ENCODE results near the gene GAP43.

The GAP43 gene, protein sequence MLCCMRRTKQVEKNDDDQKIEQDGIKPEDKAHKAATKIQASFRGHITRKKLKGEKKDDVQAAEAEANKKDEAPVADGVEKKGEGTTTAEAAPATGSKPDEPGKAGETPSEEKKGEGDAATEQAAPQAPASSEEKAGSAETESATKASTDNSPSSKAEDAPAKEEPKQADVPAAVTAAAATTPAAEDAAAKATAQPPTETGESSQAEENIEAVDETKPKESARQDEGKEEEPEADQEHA

DNA sequence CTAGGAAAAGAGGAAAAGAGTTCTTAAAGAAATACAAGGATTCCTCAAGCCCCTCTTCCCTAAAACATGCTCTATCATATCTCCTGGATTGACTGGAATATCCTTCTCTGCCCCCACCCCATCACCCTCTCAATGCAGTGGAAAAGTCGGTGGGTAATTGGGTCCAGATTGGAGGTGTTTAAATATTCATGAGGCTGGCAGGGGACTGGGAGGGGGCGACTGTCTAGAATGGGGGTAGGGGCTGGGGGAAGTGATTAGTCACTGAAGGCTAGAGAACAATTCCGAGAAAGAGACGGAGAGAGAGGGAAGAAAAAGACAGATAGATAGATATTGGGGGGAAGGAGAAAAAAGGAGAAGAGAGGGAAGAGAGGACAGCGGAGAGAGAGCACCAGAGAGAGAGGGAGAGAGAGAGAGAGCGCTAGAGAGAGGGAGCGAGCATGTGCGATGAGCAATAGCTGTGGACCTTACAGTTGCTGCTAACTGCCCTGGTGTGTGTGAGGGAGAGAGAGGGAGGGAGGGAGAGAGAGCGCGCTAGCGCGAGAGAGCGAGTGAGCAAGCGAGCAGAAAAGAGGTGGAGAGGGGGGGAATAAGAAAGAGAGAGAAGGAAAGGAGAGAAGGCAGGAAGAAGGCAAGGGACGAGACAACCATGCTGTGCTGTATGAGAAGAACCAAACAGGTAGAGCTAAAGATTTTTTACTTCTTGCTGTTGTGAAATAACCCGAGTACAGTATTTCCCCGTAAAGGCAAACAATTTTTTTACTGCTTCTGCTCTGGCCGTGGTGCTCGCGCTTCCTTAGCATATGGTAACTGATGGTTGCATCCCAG lies at the start of gene GAP43:
GAP43 (plus strand) TSS at position 467 of the 825 bp plus-strand sequence; CDS start at position 647, 180 bp downstream.
- peak; percentile 11 for DNase-seq (ENCODE audit: low spot score)

DNA sequence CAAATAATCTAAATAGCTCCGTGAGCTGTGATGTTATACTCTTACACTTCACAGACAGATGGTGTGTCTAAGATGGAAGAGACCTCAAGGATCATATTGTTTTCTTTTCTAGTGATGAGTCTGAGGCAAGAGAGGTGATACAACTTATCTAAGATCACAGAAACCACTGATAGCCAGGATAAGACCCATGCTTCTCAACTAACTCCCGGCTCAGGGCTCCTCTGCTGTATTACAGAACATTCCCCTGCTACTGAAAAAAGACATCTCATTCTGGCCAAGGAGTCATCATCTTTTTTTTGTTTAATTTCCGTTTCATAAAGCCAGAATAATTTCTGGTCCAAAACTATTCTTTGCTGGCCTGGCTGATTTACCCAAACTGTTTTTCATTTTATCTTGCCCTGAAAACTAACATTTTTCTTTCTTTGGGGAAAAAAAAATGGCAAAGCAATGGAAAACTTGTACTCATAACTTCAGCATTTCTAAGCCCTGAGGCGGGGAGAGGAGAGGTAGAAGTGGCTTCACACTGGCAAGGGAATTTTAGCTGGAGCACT lies 46.9 kb upstream of the GAP43 start:
- DNase-seq (ENCODE audit: low spot score): no peak

DNA sequence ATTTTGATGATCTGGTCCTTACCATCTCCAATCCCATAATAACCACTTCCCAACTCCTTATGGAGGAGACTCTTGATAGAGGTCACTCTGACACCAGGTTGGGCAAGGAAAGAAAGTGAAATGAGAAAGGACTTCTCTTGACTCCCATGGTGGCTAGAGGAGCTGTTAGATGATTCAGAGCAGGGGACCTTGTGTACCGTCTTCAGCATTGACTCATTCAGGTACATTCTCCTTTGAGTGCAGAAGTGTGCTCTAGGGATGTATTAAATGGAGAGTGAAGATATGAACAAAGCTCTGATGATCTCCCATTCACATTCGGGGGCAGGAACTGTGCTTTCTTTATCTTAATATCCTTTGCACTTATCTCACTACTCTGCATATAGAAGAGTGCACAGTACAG lies 46.3 kb upstream of the GAP43 start:
- DNase-seq (ENCODE audit: low spot score): no peak

DNA sequence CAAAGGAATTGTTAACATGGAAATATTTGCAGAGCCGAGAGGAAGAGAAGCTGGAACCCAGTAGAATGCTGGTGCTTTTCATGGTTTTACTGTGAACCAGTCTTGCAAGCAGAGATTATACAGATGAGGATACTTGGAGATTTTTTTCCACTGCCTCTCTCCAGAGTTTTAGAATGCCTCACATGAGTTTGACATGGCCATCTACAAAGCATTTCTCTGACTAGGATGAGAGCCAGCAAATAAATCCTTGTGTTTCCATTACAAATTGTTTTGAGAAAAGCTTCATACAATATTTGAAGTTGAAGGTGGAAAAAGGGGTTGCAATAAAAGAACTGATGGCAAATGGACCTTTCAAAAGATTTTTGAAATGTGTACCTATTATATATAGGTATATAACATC lies 45.0 kb upstream of the GAP43 start:
- no peak for DNase-seq (ENCODE audit: low spot score)

DNA sequence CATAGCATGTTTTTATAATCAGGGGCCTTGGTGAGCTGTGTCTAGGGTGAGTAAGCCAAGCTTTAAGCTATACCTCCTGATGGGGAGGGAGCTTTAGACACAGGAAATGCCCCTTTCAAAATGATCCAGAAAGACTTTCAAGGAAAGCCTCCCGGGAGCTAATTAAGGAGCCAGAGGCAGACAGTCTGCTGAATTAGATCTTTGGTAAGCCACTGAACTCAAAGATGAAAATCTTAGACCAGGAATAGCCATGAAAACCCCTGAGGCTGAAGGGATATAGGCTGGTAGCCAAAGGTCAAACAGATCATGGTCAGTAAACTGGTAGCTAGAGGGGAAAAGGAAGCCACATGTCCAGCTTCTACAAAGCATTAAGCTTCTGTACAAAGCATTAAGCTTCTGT lies 42.7 kb upstream of the GAP43 start:
- DNase-seq (ENCODE audit: low spot score): no peak

DNA sequence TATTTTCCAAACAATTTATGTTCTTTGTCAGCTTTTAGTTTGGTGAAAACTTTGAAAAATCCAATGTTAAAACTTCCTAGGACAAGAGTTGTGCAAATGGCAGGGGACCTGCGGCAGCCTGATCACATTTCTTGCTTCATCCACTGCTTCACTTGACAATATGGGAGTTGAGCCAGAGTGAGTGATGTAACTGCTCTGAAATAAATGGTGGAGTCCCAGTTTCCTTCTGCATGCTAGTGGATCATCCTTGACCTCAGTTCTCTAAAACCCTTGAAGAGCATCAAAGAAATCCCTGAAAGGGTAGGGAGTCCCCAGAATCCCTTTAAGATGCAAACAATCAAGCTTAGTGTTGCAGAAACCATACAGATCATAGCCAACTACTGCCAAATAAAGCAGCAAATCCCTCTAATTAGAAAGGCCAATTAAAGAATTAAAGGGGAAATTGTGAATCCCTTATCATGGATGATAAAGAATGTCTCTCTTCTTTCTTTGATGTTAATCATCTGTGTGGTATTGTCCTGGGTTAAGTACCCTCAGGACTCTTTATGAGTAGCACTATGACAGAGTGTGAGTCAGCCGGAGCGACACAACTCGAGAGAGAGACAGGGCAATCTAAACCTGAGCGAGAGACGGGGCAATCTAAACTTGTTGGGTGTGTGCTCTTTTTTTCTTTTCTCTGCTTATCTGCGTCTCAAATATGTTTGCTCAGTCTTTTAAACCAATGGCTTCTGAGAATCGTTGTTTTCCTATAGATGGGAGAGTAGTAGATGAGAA lies 41.8 kb upstream of the GAP43 start:
- no peak for DNase-seq (ENCODE audit: low spot score)

DNA sequence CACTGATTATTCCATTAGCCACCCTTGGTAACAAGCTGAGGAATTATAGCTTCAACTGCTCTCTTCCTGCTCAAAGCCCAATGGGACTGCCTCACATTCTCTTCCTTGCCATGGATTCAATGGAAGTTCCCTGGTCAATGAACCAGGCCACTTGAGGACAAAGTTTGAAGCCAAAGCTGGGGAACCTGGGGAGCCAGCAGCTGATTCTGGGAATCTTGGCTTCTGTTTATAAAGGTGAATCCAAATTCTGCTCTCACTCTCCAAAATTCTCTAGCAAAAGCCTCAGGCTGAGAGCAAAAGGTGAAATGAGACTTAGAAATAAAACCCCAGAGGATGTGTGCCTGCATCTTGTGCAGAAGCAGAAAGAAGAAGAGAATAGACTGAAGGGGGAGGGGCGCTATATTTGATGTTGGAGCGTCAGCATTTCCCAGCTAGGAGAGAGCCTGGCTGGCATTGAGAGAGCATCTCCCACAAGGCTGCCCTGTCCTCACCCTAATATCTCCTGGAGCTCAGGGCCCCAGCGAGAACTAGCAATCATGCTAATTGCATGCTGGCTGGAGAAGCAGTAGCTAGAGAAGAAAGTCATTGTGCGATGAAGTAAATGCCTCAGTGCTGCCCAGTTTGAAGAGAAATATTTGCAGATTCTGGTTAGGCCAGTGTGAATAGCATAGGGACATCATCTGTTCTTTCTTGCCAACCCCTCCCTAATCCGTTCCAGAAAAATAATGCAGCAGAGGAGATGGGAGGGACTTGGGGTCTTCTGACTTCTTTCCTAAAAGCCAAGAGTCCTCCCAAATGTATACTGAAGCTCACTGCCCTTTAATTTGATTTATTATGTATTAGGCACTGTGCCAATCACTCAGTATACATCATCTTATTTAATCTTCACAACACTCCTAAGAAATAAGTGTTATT lies 34.9 kb upstream of the GAP43 start:
- DNase-seq (ENCODE audit: low spot score): no peak

DNA sequence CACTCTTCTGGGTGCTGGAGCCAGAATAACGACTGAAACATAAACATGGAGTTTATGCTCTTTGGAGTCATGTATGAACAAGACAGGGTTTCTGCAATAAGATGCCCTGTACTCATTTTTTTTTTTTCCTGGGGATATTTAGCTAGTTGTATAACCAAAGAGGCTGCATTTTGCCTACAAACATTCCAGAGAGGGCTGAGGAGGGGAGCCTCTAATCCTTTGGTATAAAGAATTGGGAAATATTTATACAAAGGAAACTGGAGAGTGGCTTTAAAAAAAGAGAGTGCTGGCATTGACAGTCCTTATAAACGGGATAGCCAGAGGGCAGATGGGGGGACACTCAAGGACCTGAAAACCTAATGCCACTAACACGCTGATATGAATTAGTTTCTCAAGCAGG lies 32.4 kb upstream of the GAP43 start:
- DNase-seq (ENCODE audit: low spot score): no peak

DNA sequence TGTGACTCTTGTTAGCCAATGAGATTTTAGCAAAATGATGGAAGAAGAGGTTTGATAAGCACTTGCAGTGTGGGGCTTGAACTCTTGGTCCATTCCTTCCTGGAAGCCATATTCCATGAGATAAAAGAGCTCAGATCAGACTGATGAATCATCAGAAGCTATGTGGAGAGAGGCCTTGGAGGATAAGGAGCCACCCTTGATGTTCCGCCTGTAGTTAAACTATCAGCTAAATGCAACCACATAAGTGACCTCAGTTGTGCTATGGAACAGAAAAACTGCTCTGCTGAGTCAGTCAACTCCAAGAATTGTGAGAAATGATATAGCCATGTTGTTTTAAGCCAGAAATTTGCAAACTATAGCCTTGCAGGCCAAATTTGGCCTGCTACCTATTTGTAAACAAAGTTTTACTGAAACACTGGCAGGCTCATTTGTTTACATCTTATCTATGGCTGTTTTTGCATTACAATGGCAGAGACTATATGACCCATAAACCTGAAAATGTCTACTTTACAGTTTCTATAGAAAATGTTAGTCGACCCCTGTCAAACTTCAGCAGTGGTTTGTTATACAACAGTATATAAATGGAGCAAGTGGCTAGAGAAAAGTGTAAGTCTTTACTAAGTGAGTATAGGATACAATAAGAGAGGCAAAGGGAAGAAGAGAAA lies 27.6 kb upstream of the GAP43 start:
- no peak for DNase-seq (ENCODE audit: low spot score)

DNA sequence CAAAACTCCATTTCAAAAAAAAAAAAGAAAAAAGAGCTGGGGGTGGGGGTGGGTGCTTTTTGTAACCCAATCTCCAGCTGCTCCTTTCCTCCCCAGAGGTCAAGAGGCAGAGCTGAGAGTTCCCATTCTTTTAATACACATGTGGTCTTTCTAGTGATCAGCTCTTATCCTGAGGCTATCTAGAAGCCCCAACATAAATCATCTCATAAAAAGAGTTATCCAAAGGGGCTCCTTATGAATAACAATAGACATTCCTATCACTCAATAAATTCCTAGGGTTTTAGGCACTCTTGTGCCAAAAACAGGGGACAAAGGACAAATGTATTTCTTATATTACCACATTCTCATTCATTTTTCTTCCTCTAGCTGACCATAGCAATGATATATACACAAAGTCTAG lies 25.1 kb upstream of the GAP43 start:
- DNase-seq (ENCODE audit: low spot score): no peak

DNA sequence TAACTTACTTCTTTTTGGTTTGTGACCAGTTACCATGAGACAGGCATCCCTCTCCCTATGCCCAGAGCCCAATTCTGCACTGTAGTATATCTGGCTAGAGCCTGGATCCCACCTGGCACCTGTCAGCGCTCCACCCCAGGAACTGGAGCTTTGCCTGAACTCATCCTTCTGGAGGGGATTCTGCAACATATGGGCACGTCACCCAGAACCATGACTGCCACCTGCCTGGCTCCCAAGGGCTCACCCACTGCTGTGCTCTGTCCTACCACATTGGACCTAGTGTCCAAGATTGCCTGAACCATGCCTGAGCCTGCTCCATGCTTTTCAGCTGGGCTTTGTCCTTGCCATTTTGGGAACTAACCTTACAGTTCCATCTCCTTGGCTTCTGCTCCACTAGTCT lies 21.1 kb upstream of the GAP43 start:
- DNase-seq (ENCODE audit: low spot score): no peak

DNA sequence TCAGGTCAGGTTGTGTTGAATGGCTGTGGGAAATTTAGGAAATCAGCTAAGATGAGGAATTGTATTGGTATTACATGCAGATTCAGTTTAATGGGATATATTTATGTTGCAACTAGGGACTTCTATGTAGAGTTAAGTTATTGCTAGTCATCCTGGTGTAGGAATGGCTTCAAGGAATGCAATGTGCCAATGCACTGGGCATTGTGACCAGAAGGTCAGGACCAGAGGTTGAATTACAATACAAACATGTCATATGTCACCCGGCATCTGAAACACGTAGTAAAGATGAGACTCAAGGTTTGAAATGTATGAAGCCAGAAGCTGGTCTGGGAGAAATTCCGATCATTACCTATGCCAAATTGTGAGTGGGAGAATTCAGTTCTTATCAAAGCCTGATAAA lies 11.7 kb upstream of the GAP43 start:
- no peak for DNase-seq (ENCODE audit: low spot score)

DNA sequence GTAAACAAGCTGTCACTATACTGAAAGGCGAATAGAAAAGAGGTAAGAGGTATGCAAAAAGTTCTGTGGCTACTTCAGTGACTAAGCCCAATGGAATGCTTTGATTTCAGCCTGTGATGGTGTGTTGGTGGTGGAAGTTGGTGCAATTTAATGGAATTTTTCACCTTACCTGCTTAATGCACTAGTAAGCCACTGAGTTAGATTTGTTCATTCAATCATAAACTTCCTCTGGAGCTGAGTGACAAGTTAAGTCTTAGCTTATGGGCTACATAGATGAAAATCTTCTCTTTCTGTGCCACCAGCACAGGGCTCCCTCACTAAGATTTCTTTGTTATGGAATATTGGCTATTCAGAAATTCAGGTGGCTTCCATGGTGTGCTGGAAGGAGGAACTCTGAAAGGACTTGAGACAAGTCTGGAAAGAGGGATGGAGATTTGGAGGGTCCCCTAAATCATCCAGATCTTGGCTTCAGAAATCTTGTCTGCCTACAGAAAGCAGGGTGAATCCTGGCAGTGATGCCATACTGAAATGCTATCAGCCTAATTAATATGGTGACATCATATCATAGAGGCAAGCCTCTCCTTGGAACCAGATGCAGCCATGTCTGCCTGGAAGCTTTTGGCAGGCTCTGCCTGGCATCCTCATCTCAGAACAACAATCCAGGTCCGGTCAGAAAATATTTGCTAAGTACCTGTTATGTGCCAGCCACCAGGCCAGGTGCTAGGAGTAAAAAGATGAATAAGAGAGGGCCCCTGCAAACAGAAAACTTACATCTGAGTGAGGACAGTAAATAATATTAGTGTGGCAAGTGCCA lies 8.1 kb upstream of the GAP43 start:
- no peak for DNase-seq (ENCODE audit: low spot score)

DNA sequence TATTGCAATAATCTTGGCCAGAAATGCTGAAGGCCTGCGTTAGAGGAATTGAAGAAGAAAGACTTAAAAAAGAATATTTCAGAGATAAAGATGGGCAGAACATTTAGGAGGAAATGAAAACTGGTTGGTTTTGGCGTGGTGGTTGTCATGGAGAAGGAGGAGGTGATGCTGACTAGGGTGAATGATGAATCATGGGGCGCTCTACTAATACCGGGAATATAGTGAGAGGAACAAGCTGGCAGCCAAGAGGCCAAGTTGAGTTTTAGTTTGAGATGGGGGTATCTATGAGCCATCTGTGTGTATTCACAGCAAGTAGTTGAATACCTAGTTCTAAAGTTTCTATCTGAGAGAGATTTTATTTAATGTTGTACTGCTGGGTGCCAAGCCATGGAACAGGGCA lies 6.8 kb upstream of the GAP43 start:
- no peak for DNase-seq (ENCODE audit: low spot score)

DNA sequence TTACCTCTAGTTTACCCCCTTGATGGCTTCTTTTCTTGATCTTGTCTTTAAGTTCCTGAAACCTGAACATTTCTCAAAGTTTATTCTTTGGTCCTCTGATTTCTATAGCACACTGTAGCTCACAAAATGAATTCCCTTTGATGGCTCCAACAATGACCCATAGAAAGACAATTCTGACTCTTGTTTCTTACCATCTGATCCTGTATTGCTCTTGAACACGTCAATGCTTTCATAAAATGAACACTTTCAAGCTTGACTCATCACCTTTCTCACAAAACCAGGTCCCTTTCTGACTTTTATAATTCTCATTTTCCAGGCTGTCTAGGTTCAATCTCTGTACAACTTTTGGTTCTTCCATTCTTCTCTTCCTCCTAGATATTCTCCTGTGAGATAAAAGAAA lies 5.7 kb upstream of the GAP43 start:
- DNase-seq (ENCODE audit: low spot score): no peak

DNA sequence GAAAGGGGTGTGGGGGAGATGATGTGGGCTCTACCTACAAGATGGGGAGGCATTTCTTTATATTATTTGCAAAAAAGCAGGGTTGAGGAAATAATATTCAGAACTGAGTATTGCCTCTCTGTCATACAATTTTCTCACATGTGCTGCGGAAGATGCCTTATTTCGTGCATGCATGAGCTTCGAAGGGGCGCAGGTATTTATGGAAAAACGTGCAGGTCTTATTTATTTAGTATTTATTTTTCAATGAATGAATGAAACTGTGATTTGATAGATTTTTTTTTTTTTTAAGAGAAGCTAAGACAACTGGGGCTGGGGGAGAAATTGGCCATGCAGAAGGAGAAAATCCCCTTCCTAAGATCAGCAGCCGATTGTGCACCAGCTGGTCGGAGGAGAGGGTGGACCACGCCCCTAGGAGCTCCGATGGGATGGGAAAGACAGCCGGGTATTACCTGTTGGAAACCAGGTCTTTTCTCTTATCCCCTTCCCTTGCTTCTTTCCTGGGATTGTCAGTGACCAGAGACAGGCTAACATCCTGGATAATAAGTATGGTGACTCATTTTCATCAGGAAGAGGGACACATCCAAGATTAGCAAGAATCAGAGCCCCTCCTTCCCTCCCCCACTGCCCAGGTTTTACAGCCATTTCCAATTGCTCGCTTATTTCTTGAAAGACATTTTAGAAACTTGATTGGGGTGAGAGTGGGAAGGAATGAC lies 875 bp downstream of the GAP43 start:
- no peak for DNase-seq (ENCODE audit: low spot score)

DNA sequence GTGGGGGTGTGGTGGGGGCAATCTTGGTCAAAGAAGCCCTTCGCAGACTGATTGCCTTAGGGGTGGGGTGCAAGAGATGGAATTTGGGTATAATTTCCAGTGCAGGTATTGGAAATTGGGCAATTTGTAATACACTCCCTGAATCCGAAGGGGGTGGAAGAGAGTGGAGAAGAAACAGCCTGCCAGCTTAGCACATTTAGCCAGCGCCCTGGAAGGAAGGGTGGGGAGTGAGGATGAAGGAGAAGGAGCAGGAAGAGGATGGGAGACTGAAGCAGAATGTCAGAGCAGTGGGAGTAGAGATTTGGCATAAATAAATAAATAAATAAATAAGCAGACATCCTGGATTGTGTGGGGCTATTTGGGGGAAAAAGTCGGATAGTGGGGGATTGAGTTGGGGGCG lies 1.6 kb downstream of the GAP43 start:
- no peak for DNase-seq (ENCODE audit: low spot score)

DNA sequence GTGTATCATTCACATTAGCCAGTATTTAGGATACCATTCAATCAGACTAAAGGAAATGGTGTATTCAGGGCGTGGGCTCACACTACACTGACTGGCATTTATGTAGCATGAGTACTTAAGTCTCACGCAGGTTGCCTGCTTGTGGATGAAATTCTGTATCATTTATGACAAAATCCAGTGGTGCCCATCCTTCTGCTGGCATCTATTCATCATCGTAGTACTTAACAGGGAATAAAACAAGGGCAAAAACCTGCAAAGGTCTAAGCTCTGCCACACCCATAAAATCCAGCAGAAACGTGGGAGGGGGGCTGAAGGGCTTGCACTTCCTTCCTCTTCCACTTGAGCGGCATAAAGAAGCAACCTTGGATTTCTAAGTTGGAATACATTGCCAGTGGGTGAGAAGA lies 2.7 kb downstream of the GAP43 start:
- DNase-seq (ENCODE audit: low spot score): no peak

DNA sequence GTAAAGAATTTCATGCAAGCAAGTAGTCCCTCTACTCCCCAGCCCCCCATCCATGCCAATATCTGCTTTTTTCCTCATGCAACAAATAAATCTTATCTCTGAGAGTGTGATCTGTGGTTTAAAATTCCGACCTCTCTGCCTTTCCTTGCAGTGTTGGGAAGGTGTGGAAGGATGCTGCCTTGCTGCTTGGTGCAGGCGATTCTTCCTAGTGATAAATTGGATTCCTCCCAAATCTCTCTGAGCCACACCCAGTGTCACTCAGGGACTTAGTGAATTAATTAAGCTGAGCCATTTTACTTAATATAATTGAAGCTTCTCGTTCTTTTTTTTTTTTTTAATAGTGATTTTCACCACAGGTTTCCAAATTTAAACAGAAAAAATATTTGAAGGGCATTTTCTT lies 3.4 kb downstream of the GAP43 start:
- no peak for DNase-seq (ENCODE audit: low spot score)
